Measurements from ENCODE around the gene BCL7B. TPM values are rescaled to one million over a fixed set of nuclear protein-coding genes. Genes with fewer than 3 reads are reported as not detected.
A peak's percentile ranks its signal among the peaks of the same experiment; 100 is the strongest.

BCL7B gene
- total and polyA plus RNA-seq, 9 donors = 29.5 to 52.4 (median 34.0) TPM

DNA sequence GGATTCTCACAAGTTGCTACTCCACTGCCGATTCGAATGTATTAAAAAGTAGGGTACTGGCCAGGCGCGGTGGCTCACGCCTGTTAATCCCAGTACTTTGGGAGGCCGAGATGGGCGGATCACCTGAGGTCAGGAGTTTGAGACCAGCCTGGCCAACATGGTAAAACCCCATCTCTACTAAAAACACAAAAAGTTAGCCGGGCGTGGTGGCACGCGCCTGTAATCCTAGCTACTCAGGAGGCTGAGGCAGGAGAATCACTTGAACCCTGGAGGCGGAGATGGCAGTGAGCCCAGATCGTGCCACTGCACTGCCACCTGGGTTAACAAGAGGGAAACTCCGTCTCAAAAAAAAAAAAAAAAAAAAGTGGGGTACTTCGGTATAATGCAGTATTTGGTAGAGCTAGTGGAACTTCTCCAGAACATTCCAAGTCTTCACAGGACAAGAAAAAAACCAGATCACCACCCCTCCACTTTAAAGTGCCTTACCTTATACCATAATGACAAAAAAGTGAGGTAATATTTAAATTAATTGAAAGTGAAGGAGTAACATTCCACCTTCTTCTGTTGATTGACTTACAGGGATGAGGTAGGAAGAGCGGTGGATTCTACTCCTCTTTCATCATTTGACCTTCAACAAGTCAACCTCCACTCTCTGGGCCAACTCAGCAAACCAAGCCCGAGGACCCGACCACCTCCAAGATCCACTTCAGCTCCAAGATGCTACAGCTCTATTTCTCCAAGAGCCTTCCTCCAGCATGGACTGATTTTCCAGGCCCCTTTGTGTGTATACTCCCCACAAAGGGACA lies 37.4 kb downstream of the BCL7B start:
- no peak for TF ChIP-seq POLR2A (IDR thresholded peaks at IDR 0.05)
- no peak for TF ChIP-seq CTCF (IDR thresholded peaks at IDR 0.05)
- no peak for TF ChIP-seq EP300 (IDR thresholded peaks at IDR 0.05)
- peaks cover 13% of the 10 kb centered on the region for H3K4me1 ChIP-seq (ENCODE audit: insufficient read depth)
- WGBS, 3 donors = 56 to 61% (median 59%) methylated on average over 18 of the region's 18 CpGs
- no peaks in the 10 kb centered on the region for H3K27me3 ChIP-seq
- no peaks in the 10 kb centered on the region for H3K36me3 ChIP-seq
- no peaks in the 10 kb centered on the region for H3K9me3 ChIP-seq
- peak overlapping the region; percentile 75 for H3K4me3 ChIP-seq
- DNase-seq = peak in 2 of 5 donors; percentile 32 to 40
- peak overlapping the region in 1 of 2 donors; percentile 96 for H3K27ac ChIP-seq
- intact Hi-C loops (cut with DNase I) = loop anchor here in 1 of 4 donors (10.0 kb wide), 1 partner anchor 55 kb away; the partner anchor contains the start of gene TBL2

- WGBS, 3 donors = 59 to 63% (median 63%) methylated on average over 5 of the region's 5 CpGs
- Histone ChIP-seq H3K27ac (no peak overlapping the region), H3K4me3 (no peak overlapping the region), H3K9me3 (no peaks in the 10 kb centered on the region), H3K36me3 (no peaks in the 10 kb centered on the region), H3K4me1 (ENCODE audit: insufficient read depth) (peaks cover 13% of the 10 kb centered on the region), H3K27me3 (no peaks in the 10 kb centered on the region)
- TF ChIP-seq POLR2A (IDR thresholded peaks at IDR 0.05) (no peak), EP300 (IDR thresholded peaks at IDR 0.05) (no peak)
- intact Hi-C loops (cut with DNase I) = no loop called here
- no peak for DNase-seq
Measured at GRCh38 chr7:73518470-73518869, 39.0 kb downstream of the BCL7B start.

DNA sequence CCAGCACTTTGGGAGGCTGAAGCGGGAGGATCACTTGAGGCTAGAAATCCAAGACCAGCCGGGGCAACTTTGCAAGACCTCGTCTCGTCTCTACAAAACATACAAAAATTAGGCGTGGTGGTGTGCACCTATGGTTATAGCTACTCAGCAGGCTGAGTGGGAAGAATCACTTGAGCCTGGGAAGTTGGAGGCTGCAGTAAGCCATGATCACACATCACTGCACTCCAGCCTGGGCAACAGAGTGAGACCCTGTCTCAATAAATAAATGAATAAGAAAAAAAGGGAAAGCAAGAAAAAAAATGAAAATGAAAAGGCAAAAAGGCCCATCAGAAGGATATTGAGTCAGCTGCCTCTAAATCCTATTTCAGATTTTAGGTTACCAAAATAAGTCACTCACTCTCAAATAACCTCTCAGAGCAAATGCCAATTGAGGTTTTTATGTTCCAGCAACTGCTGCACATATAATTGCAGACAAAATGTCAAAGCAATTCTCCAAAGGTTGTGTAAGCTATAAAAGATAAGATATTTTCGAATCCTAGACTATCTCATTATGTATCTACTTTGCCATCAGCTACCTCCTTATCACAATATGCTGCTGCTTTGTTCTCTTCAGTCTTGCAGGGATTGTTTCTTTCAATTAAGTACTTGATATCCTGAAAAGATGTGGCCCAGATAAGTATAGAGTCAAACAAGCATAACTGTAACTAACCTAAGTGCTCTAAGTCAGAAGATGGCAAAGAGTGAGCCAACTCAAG lies 40.1 kb downstream of the BCL7B start:
- H3K27me3 ChIP-seq = no peaks in the 10 kb centered on the region
- TF ChIP-seq EP300 (IDR thresholded peaks at IDR 0.05) (no peak), POLR2A (IDR thresholded peaks at IDR 0.05) (no peak)
- 83 to 88% (median 87%) methylated on average over 6 of the region's 6 CpGs for WGBS, 3 donors
- intact Hi-C loops (cut with DNase I) = no loop called here
- no peak for DNase-seq
- no peak overlapping the region for H3K27ac ChIP-seq
- peaks cover 13% of the 10 kb centered on the region for H3K4me1 ChIP-seq (ENCODE audit: insufficient read depth)
- no peak overlapping the region for H3K4me3 ChIP-seq
- no peaks in the 10 kb centered on the region for H3K9me3 ChIP-seq
- H3K36me3 ChIP-seq = no peaks in the 10 kb centered on the region

DNA sequence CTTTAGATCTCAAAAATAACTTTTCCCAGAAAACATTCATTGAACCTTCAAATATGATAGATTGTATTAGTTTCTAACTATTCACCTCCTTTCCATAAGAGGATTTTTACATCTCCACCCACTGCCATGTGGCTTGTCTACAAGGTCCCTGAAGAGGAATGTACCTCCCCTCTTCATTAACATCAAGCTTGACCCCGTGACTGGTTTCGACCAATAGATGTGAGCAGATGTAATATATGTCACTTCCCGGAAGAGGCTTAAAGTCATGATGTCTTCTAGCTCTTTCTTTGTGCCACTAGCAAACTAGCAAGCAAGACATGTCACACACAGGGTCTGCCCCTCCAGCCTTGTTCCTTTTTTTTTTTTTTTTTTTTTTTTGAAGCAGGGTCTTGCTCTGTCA lies 42.3 kb downstream of the BCL7B start:
- 88 to 93% (median 89%) methylated on average over 3 of the region's 3 CpGs for WGBS, 3 donors
- peaks cover 14% of the 10 kb centered on the region for H3K4me1 ChIP-seq (ENCODE audit: insufficient read depth)
- no peak overlapping the region for H3K27ac ChIP-seq
- H3K27me3 ChIP-seq = no peaks in the 10 kb centered on the region
- DNase-seq = no peak
- intact Hi-C loops (cut with DNase I) = no loop called here
- H3K9me3 ChIP-seq = no peaks in the 10 kb centered on the region
- TF ChIP-seq EP300 (IDR thresholded peaks at IDR 0.05) = no peak
- TF ChIP-seq POLR2A (IDR thresholded peaks at IDR 0.05) = no peak
- no peak for TF ChIP-seq CTCF (IDR thresholded peaks at IDR 0.05)
- H3K4me3 ChIP-seq = no peak overlapping the region
- no peaks in the 10 kb centered on the region for H3K36me3 ChIP-seq

DNA sequence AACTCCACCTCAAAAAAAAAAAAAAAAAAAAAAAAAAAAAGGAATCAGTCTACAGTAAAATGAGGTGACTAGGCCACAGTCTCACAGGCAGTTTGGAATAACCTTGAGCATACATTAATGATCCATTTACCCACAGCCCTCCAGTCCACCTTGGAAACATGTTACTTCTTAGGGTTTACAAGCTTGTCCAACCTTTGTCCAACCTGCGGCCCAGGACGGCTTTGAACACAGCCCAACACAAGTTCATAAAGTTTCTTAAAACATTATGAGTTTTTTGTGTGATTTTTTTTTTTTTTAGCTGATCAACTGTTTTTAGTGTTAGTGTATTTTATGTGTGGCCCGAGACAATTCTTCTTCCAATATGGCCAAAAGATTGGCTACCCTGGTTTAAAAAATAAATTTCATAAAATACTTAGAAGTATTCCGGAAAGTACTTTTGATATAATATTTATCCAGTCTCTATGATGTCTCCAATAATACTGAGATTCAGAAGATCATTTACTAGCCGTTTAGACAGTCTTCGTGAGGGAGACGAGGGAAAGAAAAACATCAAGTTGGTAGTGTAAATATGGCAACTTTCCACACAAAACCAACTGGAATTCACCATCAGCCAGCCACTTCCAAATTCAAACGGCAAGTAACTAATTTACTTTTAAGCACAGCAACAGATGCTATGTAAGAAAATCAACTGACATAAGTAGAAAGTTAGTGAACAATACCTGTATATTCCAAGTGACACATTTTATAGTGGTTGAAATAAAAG lies 45.3 kb downstream of the BCL7B start:
- H3K27me3 ChIP-seq = no peaks in the 10 kb centered on the region
- intact Hi-C loops (cut with DNase I) = no loop called here
- no peaks in the 10 kb centered on the region for H3K36me3 ChIP-seq
- DNase-seq = no peak
- H3K4me3 ChIP-seq = no peak overlapping the region
- no peaks in the 10 kb centered on the region for H3K9me3 ChIP-seq
- peaks cover 8% of the 10 kb centered on the region for H3K4me1 ChIP-seq (ENCODE audit: insufficient read depth)
- TF ChIP-seq POLR2A (IDR thresholded peaks at IDR 0.05) (no peak), EP300 (IDR thresholded peaks at IDR 0.05) (no peak), CTCF (IDR thresholded peaks at IDR 0.05) (no peak)
- 37 to 56% (median 42%) methylated on average over 8 of the region's 8 CpGs for WGBS, 3 donors
- H3K27ac ChIP-seq = no peak overlapping the region

Measured in ovary (tissue), 9 donors.